ENCODE measurements around the gene ULK4. TPM values are rescaled to one million over a fixed set of nuclear protein-coding genes. Genes with fewer than 3 reads are reported as not detected.

The ULK4 gene
- total and polyA plus RNA-seq, 9 donors, result 2.4 to 58.7 (median 7.3) TPM

DNA sequence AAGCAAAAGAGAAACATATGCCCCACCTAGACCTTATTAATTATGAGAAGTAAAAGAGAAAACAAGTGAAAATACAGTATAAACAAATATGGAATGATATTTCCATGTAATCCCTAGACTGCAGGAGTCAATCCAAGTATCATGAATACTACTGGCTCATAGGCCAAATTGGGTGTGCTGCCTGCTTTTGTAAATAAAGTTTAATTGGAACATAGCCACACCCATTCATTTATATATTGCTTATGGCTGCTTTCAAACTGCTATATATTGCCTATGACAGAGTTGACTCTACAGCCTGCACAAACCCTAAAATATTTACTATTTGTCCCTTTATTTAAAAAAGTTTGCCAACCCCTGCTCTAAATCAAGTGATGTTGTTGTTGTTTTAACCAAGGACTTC lies 5.3 kb downstream of the ULK4 start:
- intact Hi-C loops (cut with DNase I), result no loop called here
- Histone ChIP-seq H3K27ac (no peak overlapping the region), H3K36me3 (no peaks in the 10 kb centered on the region), H3K9me3 (no peaks in the 10 kb centered on the region), H3K27me3 (no peaks in the 10 kb centered on the region), H3K4me1 (ENCODE audit: insufficient read depth) (peaks cover 1% of the 10 kb centered on the region), H3K4me3 (no peak overlapping the region)
- TF ChIP-seq POLR2A (IDR thresholded peaks at IDR 0.05), result no peak
- TF ChIP-seq, protein P1, sequence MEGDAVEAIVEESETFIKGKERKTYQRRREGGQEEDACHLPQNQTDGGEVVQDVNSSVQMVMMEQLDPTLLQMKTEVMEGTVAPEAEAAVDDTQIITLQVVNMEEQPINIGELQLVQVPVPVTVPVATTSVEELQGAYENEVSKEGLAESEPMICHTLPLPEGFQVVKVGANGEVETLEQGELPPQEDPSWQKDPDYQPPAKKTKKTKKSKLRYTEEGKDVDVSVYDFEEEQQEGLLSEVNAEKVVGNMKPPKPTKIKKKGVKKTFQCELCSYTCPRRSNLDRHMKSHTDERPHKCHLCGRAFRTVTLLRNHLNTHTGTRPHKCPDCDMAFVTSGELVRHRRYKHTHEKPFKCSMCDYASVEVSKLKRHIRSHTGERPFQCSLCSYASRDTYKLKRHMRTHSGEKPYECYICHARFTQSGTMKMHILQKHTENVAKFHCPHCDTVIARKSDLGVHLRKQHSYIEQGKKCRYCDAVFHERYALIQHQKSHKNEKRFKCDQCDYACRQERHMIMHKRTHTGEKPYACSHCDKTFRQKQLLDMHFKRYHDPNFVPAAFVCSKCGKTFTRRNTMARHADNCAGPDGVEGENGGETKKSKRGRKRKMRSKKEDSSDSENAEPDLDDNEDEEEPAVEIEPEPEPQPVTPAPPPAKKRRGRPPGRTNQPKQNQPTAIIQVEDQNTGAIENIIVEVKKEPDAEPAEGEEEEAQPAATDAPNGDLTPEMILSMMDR (IDR thresholded peaks at IDR 0.05), result no peak
- no peak for TF ChIP-seq EP300 (IDR thresholded peaks at IDR 0.05)
- DNase-seq, result no peak

GRCh38 chr3:41955192-41955591 lies 6.7 kb downstream of the ULK4 start:
- Histone ChIP-seq H3K27ac (no peak overlapping the region), H3K4me1 (ENCODE audit: insufficient read depth) (no peaks in the 10 kb centered on the region), H3K27me3 (no peaks in the 10 kb centered on the region), H3K36me3 (no peaks in the 10 kb centered on the region), H3K4me3 (no peak overlapping the region), H3K9me3 (no peaks in the 10 kb centered on the region)
- 91 to 93% (median 92%) methylated on average over 18 of the region's 18 CpGs for WGBS, 3 donors
- intact Hi-C loops (cut with DNase I), result no loop called here
- TF ChIP-seq, protein P1 (IDR thresholded peaks at IDR 0.05), result no peak
- no peak for TF ChIP-seq POLR2A (IDR thresholded peaks at IDR 0.05)
- no peak for TF ChIP-seq EP300 (IDR thresholded peaks at IDR 0.05)
- DNase-seq, result no peak

GRCh38 chr3:41943311-41943843 lies 18.5 kb downstream of the ULK4 start:
- intact Hi-C loops (cut with DNase I), result no loop called here
- no peak for TF ChIP-seq POLR2A (IDR thresholded peaks at IDR 0.05)
- TF ChIP-seq, protein P1 (IDR thresholded peaks at IDR 0.05), result no peak
- TF ChIP-seq EP300 (IDR thresholded peaks at IDR 0.05), result no peak
- DNase-seq, result no peak
- Histone ChIP-seq H3K36me3 (no peaks in the 10 kb centered on the region), H3K27me3 (no peaks in the 10 kb centered on the region), H3K4me1 (ENCODE audit: insufficient read depth) (no peaks in the 10 kb centered on the region), H3K4me3 (no peak overlapping the region), H3K27ac (no peak overlapping the region), H3K9me3 (no peaks in the 10 kb centered on the region)
- WGBS, 3 donors, result 98 to 100% (median 99%) methylated on average over 3 of the region's 3 CpGs

GRCh38 chr3:41940393-41940792 lies 21.5 kb downstream of the ULK4 start:
- Histone ChIP-seq H3K4me3 (no peak overlapping the region), H3K36me3 (no peaks in the 10 kb centered on the region), H3K27me3 (no peaks in the 10 kb centered on the region), H3K9me3 (no peaks in the 10 kb centered on the region), H3K4me1 (ENCODE audit: insufficient read depth) (no peaks in the 10 kb centered on the region), H3K27ac (no peak overlapping the region)
- TF ChIP-seq EP300 (IDR thresholded peaks at IDR 0.05) (no peak), POLR2A (IDR thresholded peaks at IDR 0.05) (no peak)
- TF ChIP-seq, protein P1 (IDR thresholded peaks at IDR 0.05), result no peak
- no peak for DNase-seq
- intact Hi-C loops (cut with DNase I), result no loop called here

All from ovary (tissue), 9 donors.